Right atrium auricular region (tissue), 2 donors: ENCODE data around the gene KRTAP10-4. TPM values are rescaled to one million over a fixed set of nuclear protein-coding genes. Genes with fewer than 3 reads are reported as not detected.
"Not testable (repeated sequence)": the region's sequence is repeated elsewhere in the genome, so short reads cannot be mapped to it uniquely, and the experiment has no call there.

Experiments used
- DNase-seq: peaks from one replicate; pipeline ENCODE4 v3.0.0-alpha.2; 2019; ENCODE audit warnings: low spot score
- H3K27ac ChIP-seq, 2 donors: fragments of 200-600 bp; sonication (generic); 1 replicate in 1 of 2; 2 replicates in 1 of 2; pipeline ENCODE4 v1.5.1; 2016 to 2019
- H3K27me3 ChIP-seq, 2 donors: fragments of 200-600 bp; sonication (generic); one replicate each; pipeline versions ENCODE4 v1.5.1 to v1.6.0; 2017 to 2019
- H3K36me3 ChIP-seq: fragments of 200-600 bp; sonication (generic); one replicate; pipeline ENCODE4 v1.5.1; 2016
- H3K4me1 ChIP-seq, 2 donors: fragments of 200-600 bp; sonication (generic); one replicate each; pipeline versions ENCODE4 v1.5.1 to v1.6.0; 2017 to 2019
- H3K4me3 ChIP-seq, 2 donors: fragments of 200-600 bp; sonication (generic); 1 replicate in 1 of 2; 2 replicates in 1 of 2; pipeline ENCODE4 v1.5.1; 2017 to 2019; ENCODE audit warnings: mild to moderate bottlenecking in 1 of 2, moderate library complexity in 1 of 2
- H3K9me3 ChIP-seq, 2 donors: fragments of 200-600 bp; sonication (generic); one replicate each; pipeline ENCODE4 v1.5.1; 2019
- total RNA-seq, 2 donors: library from RNA; depleted of rRNA; stranded (reverse); fragments of >200 nt; gene quantifications; one replicate each; pipeline ENCODE4 v1.1.0, GENCODE V29; 2016
- TF ChIP-seq, protein P1 (sequence below), 2 donors: fragments of 200-600 bp; sonication (generic); IDR thresholded peaks; one replicate each; pipeline ENCODE4 v1.5.1; 2019; ENCODE audit warnings: antibody characterized with exemption in 2 of 2

KRTAP10-4 gene
- total RNA-seq, 2 donors from 2014 or later: not detected

GRCh38 chr21:44598061-44598460 is 24.5 kb downstream of the KRTAP10-4 start:
- no peaks in the 10 kb centered on the region for H3K36me3 ChIP-seq
- H3K9me3 ChIP-seq: peaks cover 0 to 4% of the 10 kb centered on the region in 2 donors
- H3K27me3 ChIP-seq: no peaks in the 10 kb centered on the region
- DNase-seq: no peak
- H3K27ac ChIP-seq: no peak overlapping the region
- H3K4me3 ChIP-seq: no peak overlapping the region
- H3K4me1 ChIP-seq: no peaks in the 10 kb centered on the region
- TF ChIP-seq, protein P1, sequence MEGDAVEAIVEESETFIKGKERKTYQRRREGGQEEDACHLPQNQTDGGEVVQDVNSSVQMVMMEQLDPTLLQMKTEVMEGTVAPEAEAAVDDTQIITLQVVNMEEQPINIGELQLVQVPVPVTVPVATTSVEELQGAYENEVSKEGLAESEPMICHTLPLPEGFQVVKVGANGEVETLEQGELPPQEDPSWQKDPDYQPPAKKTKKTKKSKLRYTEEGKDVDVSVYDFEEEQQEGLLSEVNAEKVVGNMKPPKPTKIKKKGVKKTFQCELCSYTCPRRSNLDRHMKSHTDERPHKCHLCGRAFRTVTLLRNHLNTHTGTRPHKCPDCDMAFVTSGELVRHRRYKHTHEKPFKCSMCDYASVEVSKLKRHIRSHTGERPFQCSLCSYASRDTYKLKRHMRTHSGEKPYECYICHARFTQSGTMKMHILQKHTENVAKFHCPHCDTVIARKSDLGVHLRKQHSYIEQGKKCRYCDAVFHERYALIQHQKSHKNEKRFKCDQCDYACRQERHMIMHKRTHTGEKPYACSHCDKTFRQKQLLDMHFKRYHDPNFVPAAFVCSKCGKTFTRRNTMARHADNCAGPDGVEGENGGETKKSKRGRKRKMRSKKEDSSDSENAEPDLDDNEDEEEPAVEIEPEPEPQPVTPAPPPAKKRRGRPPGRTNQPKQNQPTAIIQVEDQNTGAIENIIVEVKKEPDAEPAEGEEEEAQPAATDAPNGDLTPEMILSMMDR (IDR thresholded peaks at IDR 0.05): no peak

- no peaks in the 10 kb centered on the region for H3K27me3 ChIP-seq
- H3K9me3 ChIP-seq: peaks cover 0 to 4% of the 10 kb centered on the region in 2 donors
- no peak for DNase-seq
- H3K27ac ChIP-seq: no peak overlapping the region
- TF ChIP-seq, protein P1 (IDR thresholded peaks at IDR 0.05): no peak
- no peaks in the 10 kb centered on the region for H3K4me1 ChIP-seq
- H3K4me3 ChIP-seq: no peak overlapping the region
- H3K36me3 ChIP-seq: no peaks in the 10 kb centered on the region
These were observed 25.9 kb downstream of the KRTAP10-4 start for GRCh38 chr21:44599264-44600029.

GRCh38 chr21:44600118-44600978 is 26.8 kb downstream of the KRTAP10-4 start, which contains the start of gene KRTAP10-7:
KRTAP10-7 (plus strand) TSS chr21:44600597; CDS start chr21:44600622, 25 bp downstream.
- not testable (repeated sequence) for H3K4me3 ChIP-seq, H3K27me3 ChIP-seq, H3K27ac ChIP-seq, DNase-seq, H3K4me1 ChIP-seq, H3K9me3 ChIP-seq, H3K36me3 ChIP-seq

DNA sequence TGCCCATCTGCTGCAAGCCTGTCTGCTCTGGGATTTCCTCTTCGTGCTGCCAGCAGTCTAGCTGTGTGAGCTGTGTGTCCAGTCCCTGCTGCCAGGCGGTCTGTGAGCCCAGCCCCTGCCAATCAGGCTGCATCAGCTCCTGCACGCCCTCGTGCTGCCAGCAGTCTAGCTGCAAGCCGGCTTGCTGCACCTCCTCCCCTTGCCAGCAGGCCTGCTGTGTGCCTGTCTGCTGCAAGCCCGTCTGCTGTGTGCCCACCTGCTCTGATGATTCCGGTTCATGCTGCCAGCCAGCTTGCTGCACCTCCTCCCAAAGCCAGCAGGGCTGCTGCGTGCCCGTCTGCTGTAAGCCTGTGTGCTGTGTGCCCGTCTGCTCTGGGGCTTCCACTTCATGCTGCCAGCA is 27.6 kb downstream of the KRTAP10-4 start:
- not testable (repeated sequence) for H3K36me3 ChIP-seq, H3K27ac ChIP-seq, H3K4me3 ChIP-seq, H3K9me3 ChIP-seq, DNase-seq, H3K4me1 ChIP-seq, H3K27me3 ChIP-seq

GRCh38 chr21:44601596-44602462 is 28.3 kb downstream of the KRTAP10-4 start:
- Histone ChIP-seq H3K36me3 (no peaks in the 10 kb centered on the region), H3K27me3 (no peaks in the 10 kb centered on the region), H3K4me3 (no peak overlapping the region), H3K27ac (no peak overlapping the region), H3K4me1 (no peaks in the 10 kb centered on the region), H3K9me3 (peaks cover 0 to 4% of the 10 kb centered on the region in 2 donors)
- TF ChIP-seq, protein P1 (IDR thresholded peaks at IDR 0.05): no peak
- DNase-seq: no peak

DNA sequence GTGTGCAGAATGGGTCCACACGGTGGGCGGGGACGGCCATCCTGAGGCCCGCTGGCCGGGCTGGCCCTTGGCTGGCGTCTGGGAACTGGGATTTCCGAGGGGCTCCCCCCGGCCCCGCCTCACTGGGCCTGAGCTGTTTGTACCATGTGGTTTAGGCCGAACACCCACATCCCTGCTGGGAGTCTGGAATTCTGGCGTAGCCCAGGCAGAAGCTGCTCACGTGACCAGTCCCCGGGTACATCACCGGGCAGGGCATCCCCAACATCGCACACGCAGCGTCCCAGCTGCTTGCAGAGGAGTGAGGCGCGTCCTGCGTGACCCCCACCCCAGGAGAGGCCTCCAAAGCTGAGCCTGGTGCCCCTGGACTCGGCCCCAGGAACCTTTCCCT is 28.9 kb downstream of the KRTAP10-4 start:
- no peaks in the 10 kb centered on the region for H3K27me3 ChIP-seq
- no peaks in the 10 kb centered on the region for H3K36me3 ChIP-seq
- H3K9me3 ChIP-seq: peaks cover 0 to 4% of the 10 kb centered on the region in 2 donors
- H3K27ac ChIP-seq: no peak overlapping the region
- no peak for DNase-seq
- no peaks in the 10 kb centered on the region for H3K4me1 ChIP-seq
- H3K4me3 ChIP-seq: no peak overlapping the region
- TF ChIP-seq, protein P1 (IDR thresholded peaks at IDR 0.05): no peak
